Stimulated activated naive CD8-positive, alpha-beta T cell treated with anti-CD3 and anti-CD28 coated beads, Interleukin-15, amount 100 ng/mL, for 72 hours (primary cell): ENCODE data around the gene FAM83E.
A peak's percentile ranks its signal among the peaks of the same experiment; 100 is the strongest.
"Not testable (repeated sequence)": the region's sequence is repeated elsewhere in the genome, so short reads cannot be mapped to it uniquely, and the experiment has no call there.

Experiments
- ATAC-seq: fragments of 150-1000 bp; cut with Tn5 transposase; 2 replicates; pipeline ENCODE4 v1.10.0; 2021; ENCODE audit warnings: mild to moderate bottlenecking, moderate library complexity
- DNase-seq, 2 donors: peaks; one replicate each; pipeline ENCODE4 v3.0.0; 2021 to 2022
- H3K27ac Mint-ChIP-seq, 2 donors: one replicate each; pipeline ENCODE4 v1.8.0; 2022; ENCODE audit warnings: mild to moderate bottlenecking in 2 of 2, mixed read lengths in 2 of 2, moderate library complexity in 2 of 2
- H3K27me3 Mint-ChIP-seq: one replicate; pipeline ENCODE4 v1.8.0; 2022; ENCODE audit warnings: mixed read lengths
- H3K4me1 Mint-ChIP-seq: one replicate; pipeline ENCODE4 v1.8.0; 2022; ENCODE audit warnings: mild to moderate bottlenecking, mixed read lengths
- H3K4me3 Mint-ChIP-seq, 2 donors: one replicate each; pipeline ENCODE4 v1.8.0; 2022; ENCODE audit warnings: mild to moderate bottlenecking in 2 of 2, mixed read lengths in 2 of 2, moderate library complexity in 1 of 2
- H3K9me3 Mint-ChIP-seq, 2 donors: one replicate each; pipeline ENCODE4 v1.8.0; 2022; ENCODE audit warnings: mixed read lengths in 2 of 2

FAM83E gene

GRCh38 chr19:48614436-48615230 is at the start of gene FAM83E:
FAM83E (minus strand) TSS chr19:48615076; CDS start chr19:48613372, 1,704 bp downstream.
- no peaks in the 10 kb centered on the region for H3K9me3 Mint-ChIP-seq
- DNase-seq (no peak), ATAC-seq (no peak)
- H3K27ac Mint-ChIP-seq: peak within 1 kb of the TSS in 1 of 2 donors; percentile 100
- peaks cover 47% of the 10 kb centered on the region for H3K4me1 Mint-ChIP-seq
- no peaks in the 10 kb centered on the region for H3K27me3 Mint-ChIP-seq
- peak within 1 kb of the TSS in 1 of 2 donors; percentile 89 for H3K4me3 Mint-ChIP-seq

GRCh38 chr19:48664476-48664875 is 49.6 kb upstream of the FAM83E start:
- Mint-ChIP-seq H3K9me3 (peaks cover 0 to 1% of the 10 kb centered on the region in 2 donors), H3K4me1 (peaks cover 9% of the 10 kb centered on the region), H3K4me3 (no peak overlapping the region), H3K27ac (no peak overlapping the region), H3K27me3 (no peaks in the 10 kb centered on the region)
- no peak for DNase-seq
- no peak for ATAC-seq

GRCh38 chr19:48663667-48664066 is 48.8 kb upstream of the FAM83E start:
- no peaks in the 10 kb centered on the region for H3K9me3 Mint-ChIP-seq
- DNase-seq (no peak), ATAC-seq (no peak)
- H3K4me3 Mint-ChIP-seq: no peak overlapping the region
- H3K27ac Mint-ChIP-seq: no peak overlapping the region
- H3K27me3 Mint-ChIP-seq: no peaks in the 10 kb centered on the region
- H3K4me1 Mint-ChIP-seq: peaks cover 9% of the 10 kb centered on the region

- Mint-ChIP-seq H3K27me3 (no peaks in the 10 kb centered on the region), H3K4me3 (no peak overlapping the region), H3K27ac (no peak overlapping the region), H3K4me1 (peaks cover 9% of the 10 kb centered on the region), H3K9me3 (no peaks in the 10 kb centered on the region)
- ATAC-seq (no peak), DNase-seq (no peak)
These were observed 46.8 kb upstream of the FAM83E start for GRCh38 chr19:48661711-48662090.

- Mint-ChIP-seq H3K27ac (peak overlapping the region; percentile 94 to 99), H3K9me3 (no peaks in the 10 kb centered on the region), H3K4me3 (peak overlapping the region; percentile 67 to 75), H3K27me3 (no peaks in the 10 kb centered on the region), H3K4me1 (peaks cover 9% of the 10 kb centered on the region)
- ATAC-seq (peak; percentile 96), DNase-seq (peak; percentile 85 to 88)
These were observed 46.2 kb upstream of the FAM83E start for GRCh38 chr19:48660852-48661710.

GRCh38 chr19:48659768-48660167 is 44.9 kb upstream of the FAM83E start:
- H3K4me3 Mint-ChIP-seq: no peak overlapping the region
- H3K9me3 Mint-ChIP-seq: no peaks in the 10 kb centered on the region
- H3K27me3 Mint-ChIP-seq: no peaks in the 10 kb centered on the region
- no peak overlapping the region for H3K27ac Mint-ChIP-seq
- no peak for ATAC-seq
- no peak for DNase-seq
- peaks cover 9% of the 10 kb centered on the region for H3K4me1 Mint-ChIP-seq

- no peaks in the 10 kb centered on the region for H3K9me3 Mint-ChIP-seq
- H3K4me3 Mint-ChIP-seq: no peak overlapping the region
- no peak for ATAC-seq
- no peaks in the 10 kb centered on the region for H3K27me3 Mint-ChIP-seq
- DNase-seq: no peak
- no peak overlapping the region for H3K27ac Mint-ChIP-seq
- H3K4me1 Mint-ChIP-seq: peaks cover 9% of the 10 kb centered on the region
These were observed 43.6 kb upstream of the FAM83E start for GRCh38 chr19:48658483-48658882.

GRCh38 chr19:48657828-48658227 is 43.0 kb upstream of the FAM83E start:
- ATAC-seq, H3K4me3 Mint-ChIP-seq, DNase-seq, H3K4me1 Mint-ChIP-seq, H3K27me3 Mint-ChIP-seq, H3K27ac Mint-ChIP-seq, H3K9me3 Mint-ChIP-seq: not testable (repeated sequence)

- no peaks in the 10 kb centered on the region for H3K9me3 Mint-ChIP-seq
- H3K27me3 Mint-ChIP-seq: no peaks in the 10 kb centered on the region
- no peak overlapping the region for H3K4me3 Mint-ChIP-seq
- DNase-seq: no peak
- no peak overlapping the region for H3K27ac Mint-ChIP-seq
- no peak for ATAC-seq
- peaks cover 9% of the 10 kb centered on the region for H3K4me1 Mint-ChIP-seq
These were observed 42.1 kb upstream of the FAM83E start for GRCh38 chr19:48656840-48657474.

GRCh38 chr19:48654299-48655059 is 39.6 kb upstream of the FAM83E start:
- DNase-seq: no peak
- Mint-ChIP-seq H3K9me3 (no peaks in the 10 kb centered on the region), H3K27me3 (no peaks in the 10 kb centered on the region), H3K4me3 (no peak overlapping the region), H3K4me1 (peaks cover 3% of the 10 kb centered on the region), H3K27ac (peak overlapping the region; percentile 30 to 40)
- ATAC-seq: no peak

- H3K4me3 Mint-ChIP-seq: no peak overlapping the region
- DNase-seq (no peak), ATAC-seq (no peak)
- H3K27me3 Mint-ChIP-seq: no peaks in the 10 kb centered on the region
- no peaks in the 10 kb centered on the region for H3K9me3 Mint-ChIP-seq
- H3K4me1 Mint-ChIP-seq: peaks cover 23% of the 10 kb centered on the region
- H3K27ac Mint-ChIP-seq: no peak overlapping the region
These were observed 36.8 kb upstream of the FAM83E start for GRCh38 chr19:48651683-48652048.

- no peak overlapping the region for H3K27ac Mint-ChIP-seq
- no peak for DNase-seq
- ATAC-seq: no peak
- H3K27me3 Mint-ChIP-seq: no peaks in the 10 kb centered on the region
- H3K4me3 Mint-ChIP-seq: no peak overlapping the region
- peaks cover 27% of the 10 kb centered on the region for H3K4me1 Mint-ChIP-seq
- H3K9me3 Mint-ChIP-seq: no peaks in the 10 kb centered on the region
These were observed 36.3 kb upstream of the FAM83E start for GRCh38 chr19:48650974-48651682.

GRCh38 chr19:48648134-48648533 is 33.3 kb upstream of the FAM83E start:
- Mint-ChIP-seq H3K4me1 (peaks cover 48% of the 10 kb centered on the region), H3K27ac (no peak overlapping the region), H3K27me3 (no peaks in the 10 kb centered on the region), H3K4me3 (no peak overlapping the region), H3K9me3 (no peaks in the 10 kb centered on the region)
- DNase-seq: no peak
- no peak for ATAC-seq

GRCh38 chr19:48646722-48647216 is 31.9 kb upstream of the FAM83E start:
- peak overlapping the region in 1 of 2 donors; percentile 67 for H3K27ac Mint-ChIP-seq
- H3K27me3 Mint-ChIP-seq: no peaks in the 10 kb centered on the region
- DNase-seq: no peak
- H3K4me3 Mint-ChIP-seq: peak overlapping the region; percentile 89 to 97
- no peaks in the 10 kb centered on the region for H3K9me3 Mint-ChIP-seq
- H3K4me1 Mint-ChIP-seq: peaks cover 48% of the 10 kb centered on the region
- ATAC-seq: no peak
